Testis (tissue), 2 donors: ENCODE data around the gene SARDH.

ENCODE experiments used
- POLR2A ChIP-seq: fragments of 450-650 bp; IDR thresholded peaks from one replicate; pipeline ENCODE4 v1.6.1; 2017; ENCODE audit warnings: antibody characterized with exemption, mild to moderate bottlenecking, moderate library complexity
- TF ChIP-seq, protein P1 (sequence below), 3 experiments: fragments of 450-650 bp in 2 of 3; fragments of 200-600 bp in 1 of 3; sonication (generic) in 1 of 3; IDR thresholded peaks; one replicate each; pipeline ENCODE4 v1.5.1; 2016 to 2019; ENCODE audit warnings: antibody characterized with exemption in 3 of 3, mild to moderate bottlenecking in 2 of 3, moderate library complexity in 1 of 3

DNA sequence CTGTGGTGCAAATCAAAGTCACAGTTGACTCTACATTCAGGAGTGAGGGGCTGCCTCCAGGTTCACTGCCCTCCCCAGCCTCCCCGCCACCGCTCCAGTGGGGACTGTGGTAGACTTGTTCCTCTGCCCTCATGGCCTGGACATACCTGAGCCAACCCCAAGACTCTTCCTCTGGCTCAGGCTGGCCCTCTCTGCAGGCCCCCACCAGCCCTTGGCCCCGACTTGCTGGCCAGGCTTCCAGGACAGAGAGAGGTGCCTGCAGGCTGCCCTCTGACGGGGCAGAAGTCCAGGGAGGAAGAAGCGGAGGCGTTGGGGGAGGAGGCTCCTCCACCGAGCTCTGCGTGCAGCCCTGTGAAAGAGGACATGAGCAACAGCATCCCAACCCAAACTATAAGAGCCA is 2.8 kb upstream of the SARDH start:
- TF ChIP-seq, protein P1, sequence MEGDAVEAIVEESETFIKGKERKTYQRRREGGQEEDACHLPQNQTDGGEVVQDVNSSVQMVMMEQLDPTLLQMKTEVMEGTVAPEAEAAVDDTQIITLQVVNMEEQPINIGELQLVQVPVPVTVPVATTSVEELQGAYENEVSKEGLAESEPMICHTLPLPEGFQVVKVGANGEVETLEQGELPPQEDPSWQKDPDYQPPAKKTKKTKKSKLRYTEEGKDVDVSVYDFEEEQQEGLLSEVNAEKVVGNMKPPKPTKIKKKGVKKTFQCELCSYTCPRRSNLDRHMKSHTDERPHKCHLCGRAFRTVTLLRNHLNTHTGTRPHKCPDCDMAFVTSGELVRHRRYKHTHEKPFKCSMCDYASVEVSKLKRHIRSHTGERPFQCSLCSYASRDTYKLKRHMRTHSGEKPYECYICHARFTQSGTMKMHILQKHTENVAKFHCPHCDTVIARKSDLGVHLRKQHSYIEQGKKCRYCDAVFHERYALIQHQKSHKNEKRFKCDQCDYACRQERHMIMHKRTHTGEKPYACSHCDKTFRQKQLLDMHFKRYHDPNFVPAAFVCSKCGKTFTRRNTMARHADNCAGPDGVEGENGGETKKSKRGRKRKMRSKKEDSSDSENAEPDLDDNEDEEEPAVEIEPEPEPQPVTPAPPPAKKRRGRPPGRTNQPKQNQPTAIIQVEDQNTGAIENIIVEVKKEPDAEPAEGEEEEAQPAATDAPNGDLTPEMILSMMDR (IDR thresholded peaks at IDR 0.05): no peak
- no peak for TF ChIP-seq POLR2A
